HEK293T (cell line): Measurements from ENCODE around the gene KCNQ1OT1.

Source experiments
- ARNT ChIP-seq: fragments of 450-650 bp; IDR thresholded peaks from 2 replicates; pipeline ENCODE4 v1.6.1; 2017; ENCODE audit warnings: mild to moderate bottlenecking
- BHLHE40 ChIP-seq: fragments of 450-650 bp; IDR thresholded peaks from 2 replicates; pipeline ENCODE4 v1.6.1; 2016; ENCODE audit warnings: mild to moderate bottlenecking, moderate library complexity, borderline replicate concordance
- ELF4 ChIP-seq: fragments of 450-650 bp; IDR thresholded peaks from 2 replicates; pipeline ENCODE4 v1.6.1; 2017; ENCODE audit warnings: antibody characterized with exemption
- FOXA1 ChIP-seq: fragments of 450-650 bp; IDR thresholded peaks from 2 replicates; pipeline ENCODE4 v1.6.1; 2016; ENCODE audit warnings: mild to moderate bottlenecking
- FOXK2 ChIP-seq: fragments of 450-650 bp; IDR thresholded peaks from 2 replicates; pipeline ENCODE4 v1.6.1; 2016; ENCODE audit warnings: mild to moderate bottlenecking
- FOXM1 ChIP-seq: fragments of 450-650 bp; IDR thresholded peaks from 2 replicates; pipeline ENCODE4 v1.6.1; 2017; ENCODE audit warnings: mild to moderate bottlenecking, borderline replicate concordance
- SP1 ChIP-seq: fragments of 450-650 bp; IDR thresholded peaks from 2 replicates; pipeline ENCODE4 v1.6.1; 2017
- SUZ12 ChIP-seq: fragments of 450-650 bp; IDR thresholded peaks from 2 replicates; pipeline ENCODE4 v1.6.1; 2016; ENCODE audit warnings: mild to moderate bottlenecking

- TF ChIP-seq FOXK2 (no peak), FOXM1 (no peak), FOXA1 (no peak), SP1 (no peak), ELF4 (no peak), BHLHE40 (no peak), SUZ12 (no peak), ARNT (no peak)
These were observed 35.3 kb upstream of the KCNQ1OT1 start for GRCh38 chr11:2735053-2735589.
